Activated CD4-positive, alpha-beta T cell treated with anti-CD3 and anti-CD28 coated beads, Interleukin-2, amount 10 ng/mL, durations not matched to agents 7 days and 5 days (primary cell): Measurements from ENCODE around the gene PPM1N. TPM values are rescaled to one million over a fixed set of nuclear protein-coding genes. Genes with fewer than 3 reads are reported as not detected.

Experiments
- CTCF ChIA-PET: fragments of 350-600 bp; sonication (Branson Sonifier 250); formaldehyde crosslinking; loops from one replicate; lab custom pipeline; 2021; ENCODE audit warnings: antibody characterized with exemption; lab: Charles Lee
- POLR2A ChIA-PET: fragments of 350-600 bp; sonication (Branson Sonifier 250); formaldehyde crosslinking; loops from one replicate; lab custom pipeline; 2021; ENCODE audit warnings: antibody characterized with exemption; lab: Charles Lee
- DNase-seq: peaks from one replicate; pipeline ENCODE4 v3.0.0-alpha.2; 2020
- H3K27ac Mint-ChIP-seq: one replicate; pipeline ENCODE4 v1.8.0; 2021; ENCODE audit warnings: mild to moderate bottlenecking, moderate library complexity, mixed read lengths
- H3K27me3 Mint-ChIP-seq: one replicate; pipeline ENCODE4 v1.8.0; 2021; ENCODE audit warnings: mixed read lengths
- H3K36me3 Mint-ChIP-seq: one replicate; pipeline ENCODE4 v1.8.0; 2021; ENCODE audit warnings: low read depth, mixed read lengths
- H3K4me1 Mint-ChIP-seq: one replicate; pipeline ENCODE4 v1.8.0; 2021; ENCODE audit warnings: mixed read lengths
- H3K4me3 Mint-ChIP-seq: one replicate; pipeline ENCODE4 v1.8.0; 2021; ENCODE audit warnings: mild to moderate bottlenecking, moderate library complexity, mixed read lengths
- H3K9me3 Mint-ChIP-seq: one replicate; pipeline ENCODE4 v1.8.0; 2021; ENCODE audit warnings: mixed read lengths
- total RNA-seq, 2 experiments: library from RNA; stranded (reverse); gene quantifications; one replicate each; pipeline ENCODE4 v1.2.3, GENCODE V29; 2021

Gene PPM1N
- total RNA-seq, 2 experiments from 2014 or later, result 0.82 to 1.1 TPM

GRCh38 chr19:45478454-45479238, 19.6 kb upstream of the PPM1N start:
- DNase-seq, result peak; percentile 91
- Mint-ChIP-seq H3K27ac (peak overlapping the region; percentile 98), H3K27me3 (peaks cover 30% of the 10 kb centered on the region), H3K9me3 (no peaks in the 10 kb centered on the region), H3K4me1 (peaks cover 44% of the 10 kb centered on the region), H3K4me3 (peak overlapping the region; percentile 81), H3K36me3 (no peaks in the 10 kb centered on the region)
- ChIA-PET CTCF (interaction anchor here (0.6 to 16.9 kb wide), 43 partner anchors 8 to 386 kb away, joined by 3 to 310 read pairs (median 6); partner anchors contain the start of genes EML2, ERCC1, FOSB and GIPR), POLR2A (interaction anchor here (0.6 to 1.5 kb wide), 3 partner anchors 33 to 39 kb away, joined by 3 to 12 read pairs (median 3); no protein-coding TSS in a partner anchor)

DNA sequence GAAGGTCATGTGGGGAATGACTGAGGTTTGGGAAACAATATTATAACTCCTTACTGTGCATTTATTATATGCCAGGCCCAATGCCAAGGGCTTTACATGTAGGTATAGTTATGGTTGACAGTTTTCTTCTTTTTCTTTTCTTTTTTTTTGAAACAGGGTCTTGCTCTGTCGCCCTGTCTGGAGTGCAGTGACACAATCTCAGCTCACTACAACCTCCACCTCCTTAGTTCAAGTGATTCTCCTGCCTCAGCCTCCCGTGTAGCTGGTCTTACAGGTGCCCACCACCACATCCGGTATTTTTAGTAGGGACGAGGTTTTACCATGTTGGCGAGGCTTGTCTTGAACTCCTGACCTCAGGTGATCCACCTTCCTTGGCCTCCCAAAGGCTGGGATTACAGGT, 15.2 kb upstream of the PPM1N start:
- H3K4me1 Mint-ChIP-seq, result peaks cover 34% of the 10 kb centered on the region
- no peaks in the 10 kb centered on the region for H3K36me3 Mint-ChIP-seq
- no peak overlapping the region for H3K27ac Mint-ChIP-seq
- no peaks in the 10 kb centered on the region for H3K9me3 Mint-ChIP-seq
- CTCF ChIA-PET, result interaction anchor here (1.5 kb wide), 1 partner anchor 44 kb away, joined by 7 read pairs; no protein-coding TSS in a partner anchor
- no peak for DNase-seq
- H3K4me3 Mint-ChIP-seq, result no peak overlapping the region
- H3K27me3 Mint-ChIP-seq, result peaks cover 4% of the 10 kb centered on the region
- POLR2A ChIA-PET, result no interaction called here

- Mint-ChIP-seq H3K27me3 (peaks cover 4% of the 10 kb centered on the region), H3K4me3 (no peak overlapping the region), H3K36me3 (no peaks in the 10 kb centered on the region), H3K27ac (no peak overlapping the region), H3K9me3 (no peaks in the 10 kb centered on the region), H3K4me1 (peaks cover 21% of the 10 kb centered on the region)
- no peak for DNase-seq
- ChIA-PET POLR2A (no interaction called here), CTCF (interaction anchor here (0.6 to 3.5 kb wide), 47 partner anchors 8 to 392 kb away, joined by 3 to 73 read pairs (median 5); partner anchors contain the start of genes ERCC1, FOSB, OPA3 and PPM1N)
Observed at GRCh38 chr19:45484273-45484945, 13.8 kb upstream of the PPM1N start.

- peaks cover 16% of the 10 kb centered on the region for H3K4me1 Mint-ChIP-seq
- H3K27ac Mint-ChIP-seq, result peak overlapping the region; percentile 80
- no peaks in the 10 kb centered on the region for H3K36me3 Mint-ChIP-seq
- peak; percentile 99 for DNase-seq
- peak overlapping the region; percentile 90 for H3K4me3 Mint-ChIP-seq
- H3K9me3 Mint-ChIP-seq, result no peaks in the 10 kb centered on the region
- peaks cover 4% of the 10 kb centered on the region for H3K27me3 Mint-ChIP-seq
- ChIA-PET POLR2A (interaction anchor here (0.5 kb wide), 1 partner anchor 688 kb away, joined by 3 read pairs; no protein-coding TSS in a partner anchor), CTCF (interaction anchor here (0.5 to 3.5 kb wide), 57 partner anchors 8 to 393 kb away, joined by 3 to 73 read pairs (median 4); partner anchors contain the start of genes ERCC1, FOSB, OPA3 and PPM1N)
Observed at GRCh38 chr19:45485305-45486077, 12.8 kb upstream of the PPM1N start.

DNA sequence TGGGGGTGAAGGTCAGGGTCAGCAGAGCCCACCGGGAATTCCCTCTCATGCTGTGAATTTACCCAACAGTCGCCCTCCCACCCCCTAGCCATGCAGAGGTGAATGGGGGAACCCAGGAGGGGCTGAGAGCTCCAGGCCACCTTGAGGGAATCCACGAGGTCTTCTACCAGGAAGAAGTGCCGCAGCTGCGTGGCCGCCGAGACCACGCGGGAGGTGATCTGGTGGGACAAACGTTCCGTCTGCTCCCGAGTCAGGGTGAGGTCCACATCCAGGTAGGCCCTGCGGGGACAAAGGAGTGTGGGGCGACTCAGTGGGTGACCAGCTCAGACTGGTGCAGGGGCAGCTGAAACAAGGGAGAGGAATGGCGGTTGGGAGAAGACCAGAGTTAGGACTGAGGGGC, 9.5 kb upstream of the PPM1N start:
- no peak for DNase-seq
- Mint-ChIP-seq H3K9me3 (no peaks in the 10 kb centered on the region), H3K4me3 (no peak overlapping the region), H3K27ac (no peak overlapping the region), H3K4me1 (peaks cover 24% of the 10 kb centered on the region), H3K36me3 (no peaks in the 10 kb centered on the region), H3K27me3 (peaks cover 5% of the 10 kb centered on the region)
- ChIA-PET CTCF (interaction anchor here (1.1 to 2.9 kb wide), 4 partner anchors 8 to 49 kb away, joined by 3 to 16 read pairs (median 7); partner anchors contain the start of gene RTN2), POLR2A (no interaction called here)

GRCh38 chr19:45489216-45489855, 8.9 kb upstream of the PPM1N start:
- peaks cover 5% of the 10 kb centered on the region for H3K27me3 Mint-ChIP-seq
- no peak overlapping the region for H3K4me3 Mint-ChIP-seq
- POLR2A ChIA-PET, result no interaction called here

GRCh38 chr19:45492137-45492626, 6.1 kb upstream of the PPM1N start:
- no peak for DNase-seq
- POLR2A ChIA-PET, result no interaction called here
- Mint-ChIP-seq H3K27ac (no peak overlapping the region), H3K9me3 (no peaks in the 10 kb centered on the region), H3K27me3 (peaks cover 20% of the 10 kb centered on the region), H3K4me3 (no peak overlapping the region), H3K4me1 (peaks cover 24% of the 10 kb centered on the region), H3K36me3 (no peaks in the 10 kb centered on the region)
- CTCF ChIA-PET, result interaction anchor here (1.9 kb wide), 1 partner anchor 12 kb away, joined by 7 read pairs; no protein-coding TSS in a partner anchor

More at GRCh38 chr19:45489216-45489855, 8.9 kb upstream of the PPM1N start:
- no peaks in the 10 kb centered on the region for H3K9me3 Mint-ChIP-seq
- DNase-seq, result no peak
- no peaks in the 10 kb centered on the region for H3K36me3 Mint-ChIP-seq
- H3K4me1 Mint-ChIP-seq, result peaks cover 26% of the 10 kb centered on the region
- H3K27ac Mint-ChIP-seq, result no peak overlapping the region
- CTCF ChIA-PET, result interaction anchor here (0.9 to 2.9 kb wide), 4 partner anchors 9 to 76 kb away, joined by 3 to 16 read pairs (median 7); no protein-coding TSS in a partner anchor

DNA sequence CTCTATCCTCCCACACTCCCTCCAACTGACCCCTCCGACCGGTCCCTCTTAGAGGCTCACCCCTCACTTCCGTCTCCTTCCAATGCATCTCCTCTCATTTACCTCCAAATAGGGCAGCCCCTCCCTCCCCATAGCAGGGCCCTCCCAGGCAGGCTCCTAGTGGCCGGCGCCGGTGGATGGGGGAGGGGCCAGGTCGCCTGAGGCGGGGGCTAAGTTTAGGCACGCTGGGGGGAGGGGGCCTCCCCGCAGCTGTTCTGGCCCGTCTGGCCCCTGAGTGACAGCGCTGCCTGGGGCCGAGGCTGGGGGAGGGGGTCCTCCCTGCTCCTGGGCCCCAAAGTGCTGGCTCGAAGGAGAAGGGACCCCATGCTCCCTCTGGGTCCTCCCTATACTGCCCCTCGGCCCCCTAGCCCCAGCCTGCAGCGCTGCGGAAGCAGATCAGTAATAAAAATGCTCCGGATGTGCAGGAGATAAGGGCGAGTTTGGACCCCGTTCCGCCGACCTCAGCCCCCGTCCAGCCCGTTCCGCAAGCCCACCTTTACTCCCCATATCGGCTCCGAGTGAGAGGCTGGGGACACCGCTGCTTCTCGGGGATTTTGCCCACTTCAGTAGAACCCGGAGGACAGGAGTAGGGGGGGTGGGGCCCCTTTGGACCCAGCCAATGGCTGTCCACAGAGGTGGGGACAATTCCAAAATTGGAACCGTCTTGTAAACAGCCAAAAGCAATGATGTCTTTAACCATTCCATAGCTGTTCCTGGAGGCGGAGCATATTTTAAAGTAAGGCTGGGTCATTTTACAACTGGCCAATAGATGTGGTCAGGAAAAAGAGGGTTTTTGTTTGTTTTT, 5.4 kb upstream of the PPM1N start:
- H3K27me3 Mint-ChIP-seq, result peaks cover 24% of the 10 kb centered on the region
- H3K4me3 Mint-ChIP-seq, result peak overlapping the region; percentile 50
- H3K9me3 Mint-ChIP-seq, result no peaks in the 10 kb centered on the region
- ChIA-PET CTCF (interaction anchor here (0.6 to 1.9 kb wide), 3 partner anchors 8 to 188 kb away, joined by 3 to 7 read pairs (median 5); no protein-coding TSS in a partner anchor), POLR2A (no interaction called here)
- no peak overlapping the region for H3K27ac Mint-ChIP-seq
- peaks cover 29% of the 10 kb centered on the region for H3K4me1 Mint-ChIP-seq
- no peak for DNase-seq
- no peaks in the 10 kb centered on the region for H3K36me3 Mint-ChIP-seq

DNA sequence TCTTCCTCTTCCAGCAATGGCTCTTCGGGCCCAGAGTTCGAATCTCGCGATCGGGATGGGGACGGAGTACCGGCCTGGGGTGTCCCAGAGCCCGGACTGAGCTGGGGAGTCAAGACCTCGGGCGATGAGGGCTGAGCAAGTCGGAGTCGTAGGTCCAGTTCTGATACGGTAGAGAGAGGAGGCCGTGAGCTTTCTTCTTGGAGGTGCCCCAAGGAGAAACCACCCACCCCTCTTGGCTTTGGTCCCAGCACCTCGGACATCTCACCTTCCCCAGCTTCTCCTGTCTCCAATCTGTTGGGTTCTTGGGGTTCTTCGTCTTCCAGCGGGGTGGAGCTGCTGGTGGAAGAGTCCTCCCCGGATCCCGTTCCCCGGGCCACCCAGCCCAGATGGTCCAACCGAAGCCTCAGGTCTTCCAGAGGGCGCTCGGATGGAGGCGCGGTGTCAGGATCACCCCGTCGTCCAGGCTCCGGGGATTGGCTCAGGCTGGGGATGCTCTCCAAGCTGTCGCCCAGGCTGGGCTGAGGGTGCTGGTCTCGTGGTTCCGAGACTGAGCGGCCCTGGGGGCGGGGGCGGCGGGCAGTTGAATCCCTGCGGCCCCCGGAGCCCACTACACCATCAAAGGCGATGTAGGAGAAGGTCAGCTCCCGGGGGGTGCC, 3.9 kb upstream of the PPM1N start:
- Mint-ChIP-seq H3K36me3 (no peaks in the 10 kb centered on the region), H3K9me3 (no peaks in the 10 kb centered on the region), H3K4me3 (no peak overlapping the region), H3K4me1 (peaks cover 40% of the 10 kb centered on the region), H3K27ac (no peak overlapping the region), H3K27me3 (peaks cover 32% of the 10 kb centered on the region)
- ChIA-PET POLR2A (interaction anchor here (0.6 kb wide), 1 partner anchor 31 kb away, joined by 7 read pairs; no protein-coding TSS in a partner anchor), CTCF (interaction anchor here (0.7 to 3.2 kb wide), 6 partner anchors 9 to 148 kb away, joined by 3 to 48 read pairs (median 10); no protein-coding TSS in a partner anchor)
- DNase-seq, result no peak

- H3K36me3 Mint-ChIP-seq, result no peaks in the 10 kb centered on the region
- ChIA-PET CTCF (interaction anchor here (1.4 to 3.2 kb wide), 5 partner anchors 10 to 147 kb away, joined by 4 to 48 read pairs (median 13); no protein-coding TSS in a partner anchor), POLR2A (interaction anchor here (0.6 kb wide), 1 partner anchor 31 kb away, joined by 7 read pairs; no protein-coding TSS in a partner anchor)
- peaks cover 43% of the 10 kb centered on the region for H3K4me1 Mint-ChIP-seq
- H3K27ac Mint-ChIP-seq, result no peak overlapping the region
- peak overlapping the region; percentile 50 for H3K4me3 Mint-ChIP-seq
- H3K27me3 Mint-ChIP-seq, result peaks cover 35% of the 10 kb centered on the region
- no peaks in the 10 kb centered on the region for H3K9me3 Mint-ChIP-seq
- no peak for DNase-seq
Observed at GRCh38 chr19:45495178-45495577, 3.1 kb upstream of the PPM1N start.
